NCI-H510A treated with DMSO at 0.1 percent for 48 hours (cell line): ENCODE data around the gene DHTKD1.
"Not testable (repeated sequence)": the region's sequence is repeated elsewhere in the genome, so short reads cannot be mapped to it uniquely, and the experiment has no call there.

Experiments used
- DNase-seq: peaks from one replicate; lab custom pipeline; 2025; lab: John Stamatoyannopoulos, UW

The DHTKD1 gene

GRCh38 chr10:12062754-12063482 is 5.8 kb upstream of the DHTKD1 start:
- DNase-seq = no peak

GRCh38 chr10:12063483-12063818 is 5.3 kb upstream of the DHTKD1 start:
- no peak for DNase-seq

DNA sequence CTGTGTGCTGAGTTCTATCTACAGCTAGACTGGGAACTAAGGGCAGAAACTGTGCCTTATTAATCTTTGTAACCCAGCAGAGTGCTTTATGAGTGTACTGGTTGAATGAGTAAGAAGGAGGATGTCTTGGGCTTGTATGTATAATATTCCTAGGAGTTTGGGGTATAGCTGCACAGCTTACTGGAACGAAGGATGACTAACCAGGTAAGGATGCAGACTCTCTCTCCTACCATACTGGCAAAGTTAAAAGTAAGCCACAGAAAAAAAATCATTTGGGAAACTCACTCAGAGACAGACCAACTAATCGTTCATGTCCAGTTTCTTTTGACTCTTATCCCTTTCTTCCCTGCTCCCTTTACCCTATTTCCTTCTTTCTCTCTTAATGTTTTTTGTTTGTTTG is 1.4 kb upstream of the DHTKD1 start:
- no peak for DNase-seq

GRCh38 chr10:12071441-12071840 is 2.7 kb downstream of the DHTKD1 start:
- DNase-seq = not testable (repeated sequence)

DNA sequence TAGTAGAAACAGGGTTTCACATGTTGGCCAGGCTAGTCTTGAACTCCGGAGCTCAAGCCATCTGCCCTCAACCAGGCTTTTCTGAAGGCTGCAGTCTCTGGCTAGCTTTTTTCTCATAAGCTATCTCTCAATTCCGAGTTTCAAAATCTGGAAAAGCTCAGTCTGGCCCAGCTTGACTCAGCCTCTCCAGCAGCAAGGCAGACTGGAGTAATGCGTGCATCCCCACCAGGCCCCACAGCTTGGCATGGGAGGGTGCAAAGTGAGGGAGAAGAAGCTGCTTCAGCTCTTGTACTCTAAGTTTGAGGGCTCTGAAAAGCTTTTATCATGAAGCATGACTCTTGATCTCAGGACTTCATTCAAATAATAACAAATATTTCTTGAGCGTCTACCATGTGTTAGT is 4.8 kb downstream of the DHTKD1 start:
- no peak for DNase-seq

DNA sequence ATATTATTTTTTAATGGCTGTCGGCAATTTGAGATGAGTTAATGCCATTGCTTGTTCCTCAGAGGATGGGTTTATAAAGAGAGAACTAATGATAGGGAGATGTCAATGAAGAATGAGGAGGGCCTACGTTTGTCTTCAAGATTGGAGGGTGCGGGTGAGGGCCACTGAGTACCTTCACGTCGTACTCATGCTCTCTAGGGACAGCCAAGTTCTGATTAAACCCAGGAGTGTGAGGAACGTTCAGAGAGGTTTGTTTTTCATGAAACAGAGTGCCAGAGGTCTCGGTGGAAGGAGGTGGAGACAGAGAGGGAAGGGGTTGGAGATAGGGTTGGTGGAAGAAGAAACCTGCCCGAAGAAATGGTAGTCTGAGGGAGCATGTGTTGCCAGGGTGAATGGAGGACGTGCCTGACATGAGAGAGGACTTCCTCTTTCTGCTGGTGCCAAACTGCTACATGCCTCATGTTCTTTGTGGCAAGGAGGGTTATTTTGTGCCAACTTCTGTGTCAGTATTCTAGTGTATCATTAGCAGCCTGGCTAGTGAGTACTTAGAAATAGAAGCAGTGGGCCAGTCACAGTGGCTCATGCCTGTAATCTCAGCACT is 8.9 kb downstream of the DHTKD1 start:
- no peak for DNase-seq

DNA sequence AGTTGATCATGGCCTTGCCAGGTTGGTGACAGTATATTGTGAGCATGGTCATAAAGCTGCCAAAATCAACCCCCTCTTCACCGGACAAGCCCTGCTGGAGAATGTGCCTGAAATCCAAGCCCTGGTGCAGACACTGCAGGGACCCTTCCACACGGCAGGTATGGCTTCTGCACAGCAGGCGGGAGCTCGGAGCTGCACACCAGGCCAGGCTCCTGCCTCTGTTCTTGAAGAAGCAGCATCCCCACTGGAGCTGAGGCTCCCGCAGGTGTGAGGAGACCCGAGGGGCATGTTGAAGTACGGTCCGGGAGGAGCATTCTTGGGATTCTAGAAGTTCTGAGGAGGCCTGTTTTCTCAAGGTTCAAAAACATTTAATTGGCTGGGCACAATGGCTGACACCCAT is 12.7 kb downstream of the DHTKD1 start:
- no peak for DNase-seq

DNA sequence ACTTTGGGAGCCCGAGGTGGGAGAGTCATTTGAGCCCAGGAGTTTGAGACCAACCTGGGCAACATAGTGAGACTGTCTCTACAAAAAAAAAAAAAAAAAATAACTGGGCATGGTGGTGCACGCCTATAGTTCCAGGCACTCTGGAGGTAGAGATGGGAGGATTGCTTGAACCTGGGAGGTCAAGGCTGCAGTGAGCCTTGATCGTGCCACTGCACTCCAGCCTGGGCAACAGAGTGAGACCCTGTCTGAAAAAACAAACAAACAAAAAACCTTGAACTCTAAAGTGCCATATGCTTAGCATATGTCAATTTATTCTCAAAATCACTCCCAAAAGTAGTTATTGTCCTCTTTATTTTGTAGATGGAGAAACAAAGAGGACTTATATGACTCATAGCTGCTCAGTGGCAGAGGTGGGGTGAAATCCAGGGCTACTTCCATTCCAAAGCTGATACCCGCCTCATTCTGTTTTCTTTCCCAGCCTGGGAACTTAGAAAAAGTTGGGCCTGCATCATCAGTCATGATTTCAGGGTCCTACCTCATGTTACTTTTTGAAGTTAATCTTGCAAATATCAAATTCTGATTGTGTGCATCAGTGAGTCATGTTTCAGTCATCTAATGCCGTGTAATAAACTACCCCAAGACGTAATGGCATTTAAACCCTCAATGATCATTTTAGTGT is 13.3 kb downstream of the DHTKD1 start:
- DNase-seq = no peak

- no peak for DNase-seq
Measured at GRCh38 chr10:12088919-12089318, 20.2 kb downstream of the DHTKD1 start.

DNA sequence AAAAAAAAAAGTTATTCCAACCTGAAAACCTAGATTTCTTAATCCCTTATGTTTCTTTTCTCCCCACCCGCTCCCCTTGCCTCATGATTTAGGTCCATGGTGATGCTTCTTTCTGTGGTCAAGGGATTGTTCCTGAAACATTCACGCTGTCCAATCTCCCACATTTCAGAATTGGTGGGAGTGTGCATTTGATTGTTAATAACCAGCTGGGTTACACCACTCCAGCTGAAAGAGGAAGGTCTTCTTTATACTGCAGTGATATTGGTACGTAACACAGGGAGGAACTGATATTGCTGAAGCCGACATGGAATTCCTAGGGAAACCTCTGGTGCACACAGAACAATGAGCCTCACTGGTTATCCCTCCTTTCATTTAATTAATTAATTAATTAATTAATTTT is 22.7 kb downstream of the DHTKD1 start:
- no peak for DNase-seq

GRCh38 chr10:12097361-12097760 is 28.6 kb downstream of the DHTKD1 start:
- not testable (repeated sequence) for DNase-seq

- peak; percentile 58 for DNase-seq
Measured at GRCh38 chr10:12097791-12098190, 29.0 kb downstream of the DHTKD1 start.

GRCh38 chr10:12098966-12099365 is 30.2 kb downstream of the DHTKD1 start:
- no peak for DNase-seq

GRCh38 chr10:12103802-12104201 is 35.0 kb downstream of the DHTKD1 start:
- DNase-seq = no peak

DNA sequence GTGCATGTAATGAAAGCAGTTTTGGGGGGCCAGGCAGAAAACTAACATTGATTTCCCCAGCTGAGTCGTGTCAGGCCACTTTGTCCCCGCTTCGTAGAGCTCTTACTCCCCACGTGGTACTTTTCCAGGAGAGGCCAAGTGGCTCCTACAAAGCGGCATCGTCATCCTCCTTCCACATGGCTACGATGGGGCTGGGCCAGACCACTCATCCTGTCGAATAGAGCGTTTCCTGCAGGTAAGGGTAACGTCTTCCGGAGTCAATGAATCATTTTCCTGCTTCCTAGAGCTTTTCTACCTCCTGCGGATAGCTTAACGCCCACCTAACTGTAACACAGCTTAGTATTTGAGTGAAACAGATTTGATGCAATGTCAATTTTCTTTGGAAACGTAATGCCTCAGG is 39.0 kb downstream of the DHTKD1 start:
- no peak for DNase-seq

- DNase-seq = no peak
Measured at GRCh38 chr10:12109286-12109685, 40.5 kb downstream of the DHTKD1 start.

GRCh38 chr10:12111528-12111927 is 42.8 kb downstream of the DHTKD1 start:
- no peak for DNase-seq

GRCh38 chr10:12113627-12114026 is 44.9 kb downstream of the DHTKD1 start:
- no peak for DNase-seq

DNA sequence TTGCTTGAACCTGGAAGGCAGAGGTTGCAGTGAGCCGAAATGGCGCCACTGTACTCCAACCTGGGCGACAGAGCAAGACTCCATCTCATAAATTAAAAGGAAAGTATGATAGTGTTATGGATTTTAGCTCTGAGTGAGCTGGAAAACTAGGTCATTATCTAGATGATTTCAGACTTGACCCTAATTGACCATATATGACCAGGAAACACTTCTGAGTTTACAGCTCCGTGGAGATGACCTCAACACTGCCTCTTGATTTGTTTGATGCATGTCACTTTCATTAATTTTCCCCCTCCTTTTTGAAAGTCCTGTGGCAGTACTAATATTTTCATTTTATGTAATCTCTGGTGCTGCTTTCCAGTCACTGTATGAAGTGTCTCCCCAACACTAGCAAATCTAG is 52.9 kb downstream of the DHTKD1 start:
- no peak for DNase-seq

DNA sequence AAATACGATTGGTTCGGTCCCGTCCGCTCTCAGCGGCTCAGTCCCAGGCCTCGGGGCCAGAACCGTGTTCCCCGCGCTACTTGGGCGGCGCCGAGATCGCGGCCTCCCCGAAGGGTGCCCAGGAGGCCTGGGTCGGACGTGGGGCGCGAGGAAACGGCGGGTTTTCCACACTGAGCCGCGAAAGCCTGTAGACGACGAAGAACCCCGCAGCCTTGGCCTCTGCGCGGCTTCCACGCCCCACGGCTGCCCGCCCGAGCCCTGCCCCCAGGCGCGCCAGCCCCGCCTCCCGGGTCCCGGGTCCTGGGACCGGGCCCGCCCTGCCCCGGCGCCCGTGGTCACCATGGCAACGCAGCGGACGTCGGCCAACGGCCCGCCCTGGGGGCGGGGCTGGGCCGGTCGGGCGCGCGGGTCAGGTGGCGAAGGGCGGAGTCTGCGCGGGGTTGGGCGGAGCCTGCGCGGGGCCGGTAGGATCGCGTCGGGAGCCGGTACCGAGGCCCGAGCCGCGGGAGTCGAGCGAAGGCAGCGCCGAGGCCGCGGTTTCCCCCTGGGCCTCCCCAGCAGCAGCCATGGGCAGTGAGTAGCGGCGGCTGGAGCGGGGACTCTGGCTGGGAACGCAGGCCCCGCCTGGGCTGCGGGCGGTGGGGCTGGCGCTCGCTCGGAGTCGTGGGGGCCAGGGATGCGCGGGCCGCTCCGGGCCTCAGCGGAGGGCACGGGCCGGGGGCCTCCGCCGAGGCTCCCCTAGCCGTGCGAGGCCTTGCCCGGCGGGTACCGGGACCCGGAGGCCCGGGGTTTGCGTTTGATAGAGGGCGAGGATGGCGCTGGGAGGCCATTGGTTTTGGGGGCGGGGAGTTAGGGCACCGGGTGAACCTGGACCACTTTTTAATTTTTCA is 60.7 kb downstream of the DHTKD1 start, which contains the start of gene SEC61A2:
Gene SEC61A2 (plus strand): TSS at position 456 of the 890 bp plus-strand sequence. CDS start 111 bp downstream, at position 567.
- peak; percentile 80 for DNase-seq

DNA sequence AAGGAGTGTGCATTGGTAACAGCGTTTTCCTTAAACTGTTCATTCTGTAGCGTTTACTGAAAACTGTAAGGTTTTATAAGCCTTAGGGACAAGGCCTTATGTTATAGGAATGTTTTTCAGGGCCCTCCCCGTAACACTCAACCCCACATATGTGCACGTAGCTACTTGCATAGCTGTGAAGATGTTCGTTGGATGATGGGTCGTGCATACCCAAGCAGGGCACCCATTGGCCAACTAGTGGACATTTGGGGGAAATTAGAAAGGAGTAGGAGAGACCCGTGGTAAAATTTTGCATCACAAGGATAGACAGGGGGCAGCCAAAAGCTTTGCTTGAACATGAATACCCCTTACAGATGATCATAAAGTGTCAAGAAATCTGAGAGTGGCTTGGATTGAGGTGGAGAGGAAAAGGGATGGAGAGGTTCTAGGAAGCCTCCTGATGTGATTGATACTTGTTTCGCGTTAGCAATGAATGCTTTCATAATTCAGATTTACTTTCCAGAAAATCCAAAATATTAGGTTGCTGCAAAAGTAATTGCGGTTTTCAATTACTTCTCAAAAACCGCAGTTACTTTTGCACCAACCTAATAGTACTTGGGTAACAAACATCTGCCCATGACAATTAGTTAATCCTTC is 61.6 kb downstream of the DHTKD1 start:
- DNase-seq = peak; percentile 57

DNA sequence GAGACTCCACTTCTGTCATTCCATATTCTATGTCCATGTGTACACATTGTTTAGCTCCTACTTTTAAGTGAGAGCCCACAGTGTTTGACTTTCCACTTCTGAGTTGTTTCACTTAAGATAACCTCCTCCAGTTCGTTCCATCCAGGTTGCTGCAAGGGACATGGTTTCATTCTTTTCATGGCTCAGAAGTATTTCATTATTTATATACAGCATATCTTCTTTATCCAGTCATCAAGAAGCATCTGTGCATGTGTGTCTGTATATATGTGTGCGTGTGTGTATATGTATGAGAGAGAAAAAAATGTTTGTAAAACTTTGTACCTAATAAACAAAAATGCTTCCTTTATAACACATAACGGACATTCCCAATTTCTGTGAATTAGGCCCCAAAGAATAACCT is 66.9 kb downstream of the DHTKD1 start:
- DNase-seq = no peak
